OCI-LY3 (cell line): ENCODE measurements around the gene DDX51.

Source experiments
- CTCF ChIP-seq: fragments of 200-600, 300-600 bp; sonication (generic); IDR thresholded peaks from 2 replicates; pipeline ENCODE4 v1.5.1; 2014; ENCODE audit warnings: antibody characterized with exemption, low read length, low read depth
- EZH2phosphoT487 ChIP-seq: fragments of 200-600 bp; shearing (Covaris generic); IDR thresholded peaks from 2 replicates; pipeline ENCODE4 v1.6.1; 2018; ENCODE audit warnings: antibody characterized with exemption, mixed run types, low read depth

- TF ChIP-seq CTCF (no peak), EZH2phosphoT487 (no peak)
These were observed 36.8 kb upstream of the DDX51 start for GRCh38 chr12:132180648-132181546.
